HCT116 (cell line): ENCODE measurements around the gene CDK14. TPM values are rescaled to one million over a fixed set of nuclear protein-coding genes. Genes with fewer than 3 reads are reported as not detected.

Source experiments
- ATAC-seq: fragments of 200-7000 bp; cut with Tn5 transposase; 2 replicates; pipeline ENCODE4 v1.9.1; 2020; ENCODE audit warnings: mild to moderate bottlenecking, moderate library complexity
- BruUV-seq: library from RNA; stranded (reverse); fragments of 400-500 nt; replicated peaks from 2 replicates; lab custom pipeline; 2021; lab: Mats Ljungman, UMichigan
- CTCF ChIA-PET: fragments of 300-600 bp; sonication (Branson Sonifier 250); formaldehyde crosslinking; loops from one replicate; lab custom pipeline; 2021; ENCODE audit warnings: antibody characterized with exemption; lab: Charles Lee
- POLR2A ChIA-PET: fragments of 300-600, 350-600 bp; sonication (Branson Sonifier 250); formaldehyde crosslinking; loops from one replicate; lab custom pipeline; 2021; ENCODE audit warnings: antibody characterized with exemption; lab: Charles Lee
- RAD21 ChIA-PET, 2 experiments: fragments of 300-600 bp; sonication (Branson Sonifier 250); formaldehyde crosslinking; loops; one replicate each; lab custom pipeline; 2023; ENCODE audit warnings: low total read pairs in 2 of 2; ENCODE audit not compliant: uncharacterized antibody in 2 of 2, unreplicated experiment in 2 of 2, low non-redundant PET in 1 of 2; lab: Charles Lee
- DNase-seq: peaks from one replicate; pipeline ENCODE4 v3.0.0-alpha.2; 2010; ENCODE audit warnings: low read depth, low spot score
- H2AFZ ChIP-seq: fragments of 200-600 bp; shearing (Covaris generic), sonication (generic); 2 replicates; pipeline ENCODE4 v1.6.1; 2017; ENCODE audit warnings: low read depth, mixed run types, mixed read lengths, antibody characterized with exemption, low read length; ENCODE audit not compliant: poor library complexity, severe bottlenecking
- H3K27ac ChIP-seq: 2 replicates; pipeline ENCODE4 v1.5.1; 2012; ENCODE audit warnings: low read depth, low read length
- H3K27me3 ChIP-seq: fragments of 200-600 bp; sonication (generic); 2 replicates; pipeline ENCODE4 v1.6.1; 2016; ENCODE audit warnings: mixed run types, low read length, mixed read lengths; ENCODE audit not compliant: insufficient read depth
- H3K36me3 ChIP-seq, 2 experiments: fragments of 200-500 bp in 1 of 2; fragments of 200-600 bp in 1 of 2; sonication (Bioruptor generic) in 1 of 2; sonication (generic) in 1 of 2; 2 replicates each; pipeline versions ENCODE4 v1.5.1 to v1.6.1; 2014 to 2016; ENCODE audit warnings: low read length in 2 of 2, inconsistent platforms in 1 of 2, mixed read lengths in 1 of 2, mixed run types in 1 of 2; ENCODE audit not compliant: insufficient read depth in 2 of 2, control insufficient read depth in 1 of 2
- H3K4me1 ChIP-seq, 2 experiments: fragments of 200-600 bp in 1 of 2; sonication (generic) in 1 of 2; 2 replicates each; pipeline versions ENCODE4 v1.5.1 to v1.6.1; 2012 to 2017; ENCODE audit warnings: low read length in 2 of 2, inconsistent platforms in 1 of 2, mild to moderate bottlenecking in 1 of 2, mixed read lengths in 1 of 2, mixed run types in 1 of 2, moderate library complexity in 1 of 2; ENCODE audit not compliant: insufficient read depth in 2 of 2, control insufficient read depth in 1 of 2
- H3K4me2 ChIP-seq: fragments of 200-600 bp; sonication (generic); 2 replicates; pipeline ENCODE4 v1.6.1; 2017; ENCODE audit warnings: mixed run types, low read length, mixed read lengths
- H3K4me3 ChIP-seq, 2 experiments: fragments of 200-600 bp in 1 of 2; sonication (generic) in 1 of 2; replicated peaks in 1 of 2; 2 replicates each; pipeline ENCODE4 v1.5.1; 2011 to 2016; ENCODE audit warnings: low read length in 2 of 2, control low read depth in 1 of 2, low read depth in 1 of 2, mild to moderate bottlenecking in 1 of 2, mixed read lengths in 1 of 2, mixed run types in 1 of 2
- H3K79me2 ChIP-seq: fragments of 200-600 bp; sonication (generic); 2 replicates; pipeline ENCODE4 v1.6.1; 2017; ENCODE audit warnings: mild to moderate bottlenecking, mixed run types, low read length, moderate library complexity, mixed read lengths; ENCODE audit not compliant: insufficient read depth
- H3K9ac ChIP-seq: fragments of 200-600 bp; sonication (generic); 2 replicates; pipeline ENCODE4 v1.6.1; 2016; ENCODE audit warnings: low read length, mixed read lengths
- H3K9me2 ChIP-seq: fragments of 200-600 bp; sonication (generic), shearing (Covaris generic); 2 replicates; pipeline ENCODE4 v1.6.1; 2017; ENCODE audit warnings: mixed run types, mild to moderate bottlenecking, moderate library complexity; ENCODE audit not compliant: insufficient read depth
- H3K9me3 ChIP-seq, 2 experiments: fragments of 200-500 bp in 1 of 2; fragments of 200-600 bp in 1 of 2; sonication (Bioruptor generic) in 1 of 2; sonication (generic) in 1 of 2; 2 replicates each; pipeline ENCODE4 v1.6.1; 2014 to 2017; ENCODE audit warnings: low read length in 2 of 2, mixed read lengths in 2 of 2, inconsistent platforms in 1 of 2, low read depth in 1 of 2, mild to moderate bottlenecking in 1 of 2, mixed run types in 1 of 2, moderate library complexity in 1 of 2; ENCODE audit not compliant: control insufficient read depth in 1 of 2, insufficient read depth in 1 of 2
- H4K20me1 ChIP-seq: fragments of 200-600 bp; sonication (generic), shearing (Covaris generic); 2 replicates; pipeline ENCODE4 v1.6.1; 2017; ENCODE audit warnings: mixed run types, mild to moderate bottlenecking, moderate library complexity; ENCODE audit not compliant: insufficient read depth
- ATF3 ChIP-seq: IDR thresholded peaks from 2 replicates; pipeline ENCODE4 v1.6.1; 2012
- CBX3 ChIP-seq: IDR thresholded peaks from 2 replicates; pipeline ENCODE4 v1.6.1; 2012; ENCODE audit warnings: low read depth
- CEBPB ChIP-seq: IDR thresholded peaks from 2 replicates; pipeline ENCODE4 v1.6.1; 2012; ENCODE audit warnings: low read depth
- EGR1 ChIP-seq: IDR thresholded peaks from 2 replicates; pipeline ENCODE4 v1.6.1; 2012; ENCODE audit warnings: low read depth
- ELF1 ChIP-seq: IDR thresholded peaks from 2 replicates; pipeline ENCODE4 v1.6.1; 2012; ENCODE audit warnings: low read depth, borderline replicate concordance
- EZH2phosphoT487 ChIP-seq: fragments of 200-600 bp; IDR thresholded peaks from 2 replicates; pipeline ENCODE4 v1.6.1; 2018; ENCODE audit warnings: antibody characterized with exemption, borderline replicate concordance
- FOSL1 ChIP-seq: IDR thresholded peaks from 2 replicates; pipeline ENCODE4 v1.6.1; 2012; ENCODE audit warnings: low read depth
- JUND ChIP-seq: IDR thresholded peaks from 2 replicates; pipeline ENCODE4 v1.6.1; 2012
- MAX ChIP-seq: IDR thresholded peaks from 2 replicates; pipeline ENCODE4 v1.6.1; 2012
- POLR2A ChIP-seq: IDR thresholded peaks from 2 replicates; pipeline ENCODE4 v1.7.0; 2011; ENCODE audit warnings: borderline replicate concordance; ENCODE audit not compliant: insufficient read depth, insufficient read length; ENCODE audit errors: extremely low read depth
- RAD21 ChIP-seq: IDR thresholded peaks from 2 replicates; pipeline ENCODE4 v1.6.1; 2012; ENCODE audit warnings: low read depth, mild to moderate bottlenecking
- REST ChIP-seq: IDR thresholded peaks from 2 replicates; pipeline ENCODE4 v1.6.1; 2012; ENCODE audit warnings: low read depth
- SIN3A ChIP-seq: IDR thresholded peaks from 2 replicates; pipeline ENCODE4 v1.6.1; 2012; ENCODE audit warnings: low read depth
- SP1 ChIP-seq: IDR thresholded peaks from 2 replicates; pipeline ENCODE4 v1.6.1; 2012; ENCODE audit warnings: low read depth
- SRF ChIP-seq: IDR thresholded peaks from 2 replicates; pipeline ENCODE4 v1.6.1; 2012; ENCODE audit warnings: low read depth
- YY1 ChIP-seq: IDR thresholded peaks from 2 replicates; pipeline ENCODE4 v1.6.1; 2011; ENCODE audit warnings: low read length, low read depth, moderate library complexity, mild to moderate bottlenecking; ENCODE audit not compliant: insufficient replicate concordance; ENCODE audit errors: extremely low read depth
- intact Hi-C: fragments of 100-400 bp; cut with micrococcal nuclease; formaldehyde crosslinking; loops from 2 replicates; pipeline ENCODE4 v1.10.0; 2022
- total RNA-seq: library from RNA; stranded (reverse); gene quantifications from one replicate; pipeline ENCODE4 v1.2.1, GENCODE V29; 2021; ENCODE audit not compliant: unreplicated experiment

CDK14 gene
- total RNA-seq, 1 experiment from 2014 or later: 10.2 TPM

- ChIA-PET CTCF (no interaction called here), RAD21 (no interaction called here), POLR2A (no interaction called here)
- Histone ChIP-seq H3K27ac (no peak overlapping the region), H3K4me2 (no peak overlapping the region), H3K4me1 (no peaks in the 10 kb centered on the region), H3K79me2 (no peaks in the 10 kb centered on the region), H2AFZ (no peak overlapping the region), H3K9me3 (no peaks in the 10 kb centered on the region), H3K9ac (no peak overlapping the region), H3K36me3 (no peaks in the 10 kb centered on the region), H3K27me3 (no peaks in the 10 kb centered on the region), H3K4me3 (no peak overlapping the region), H4K20me1 (no peaks in the 10 kb centered on the region), H3K9me2 (no peaks in the 10 kb centered on the region)
- DNase-seq (no peak), ATAC-seq (no peak)
- no peak for TF ChIP-seq YY1
- no peak for TF ChIP-seq REST
- BruUV-seq: no TSS peak
- intact Hi-C loops: no loop called here
Observed at GRCh38 chr7:91168871-91169829, 573.0 kb downstream of the CDK14 start.

- no peak overlapping the region for H2AFZ ChIP-seq
- POLR2A ChIA-PET: no interaction called here
- intact Hi-C loops: no loop called here
- H3K9me3 ChIP-seq: no peaks in the 10 kb centered on the region
- no peaks in the 10 kb centered on the region for H3K4me1 ChIP-seq
- CTCF ChIA-PET: no interaction called here
- H3K36me3 ChIP-seq: no peaks in the 10 kb centered on the region
- H3K27ac ChIP-seq: no peak overlapping the region
- no peaks in the 10 kb centered on the region for H4K20me1 ChIP-seq
- RAD21 ChIA-PET: no interaction called here
- no TSS peak for BruUV-seq
- DNase-seq (no peak), ATAC-seq (no peak)
- H3K4me2 ChIP-seq: no peak overlapping the region
- no peaks in the 10 kb centered on the region for H3K9me2 ChIP-seq
- no peaks in the 10 kb centered on the region for H3K79me2 ChIP-seq
- no peaks in the 10 kb centered on the region for H3K27me3 ChIP-seq
- no peak overlapping the region for H3K4me3 ChIP-seq
- H3K9ac ChIP-seq: no peak overlapping the region
- TF ChIP-seq RAD21 (no peak), EZH2phosphoT487 (no peak), SIN3A (no peak), CBX3 (no peak), POLR2A (no peak), JUND (no peak), FOSL1 (no peak), SRF (no peak), YY1 (no peak), EGR1 (no peak), SP1 (no peak), ELF1 (no peak), ATF3 (no peak), MAX (no peak), CEBPB (no peak)
Observed at GRCh38 chr7:91169830-91170191, 573.7 kb downstream of the CDK14 start.
